Cardiac muscle cell (in vitro differentiated cells and primary cell): Measurements from ENCODE around the gene JADE2. TPM values are rescaled to one million over a fixed set of nuclear protein-coding genes. Genes with fewer than 3 reads are reported as not detected.

Experiments
- DNase-seq, 2 donors: peaks; one replicate each; pipeline versions ENCODE4 v3.0.0 to v3.0.0-alpha.2; 2010 to 2017; ENCODE audit warnings: low read depth in 1 of 2, low spot score in 1 of 2
- H3K27ac ChIP-seq: fragments of 200-600 bp; sonication (generic); 2 replicates; pipeline ENCODE4 v1.5.1; 2016
- H3K27me3 ChIP-seq: fragments of 200-600 bp; sonication (generic); 2 replicates; pipeline ENCODE4 v1.6.0; 2016; ENCODE audit warnings: control low read depth
- H3K36me3 ChIP-seq: fragments of 200-600 bp; sonication (generic); 2 replicates; pipeline ENCODE4 v1.5.1; 2016; ENCODE audit warnings: control low read depth
- H3K4me1 ChIP-seq: fragments of 200-600 bp; sonication (generic); 2 replicates; pipeline ENCODE4 v1.8.1; 2017; ENCODE audit warnings: low read depth, mild to moderate bottlenecking, mixed run types
- H3K4me3 ChIP-seq: fragments of 200-600 bp; sonication (generic); 2 replicates; pipeline ENCODE4 v1.5.1; 2016; ENCODE audit warnings: mild to moderate bottlenecking
- H3K9me3 ChIP-seq: fragments of 200-600 bp; sonication (generic); 2 replicates; pipeline ENCODE4 v1.5.1; 2017; ENCODE audit warnings: low read depth, mild to moderate bottlenecking, control low read depth
- CTCF ChIP-seq: IDR thresholded peaks from 2 replicates; pipeline ENCODE4 v1.5.1; 2012; ENCODE audit warnings: low read depth, mild to moderate bottlenecking, low read length
- polyA plus RNA-seq: library from polyadenylated mRNA; unstranded; fragments of >200 nt; fragmentation: Nextera tagmentation; extraction: Ambion mirVana; gene quantifications from 2 replicates; pipeline ENCODE4 v1.2.1, GENCODE V29; 2016
- total RNA-seq: library from RNA; depleted of rRNA; stranded (reverse); fragments of >200 nt; gene quantifications from 2 replicates; pipeline ENCODE4 v1.2.3, GENCODE V29; 2016

The JADE2 gene
- total and polyA plus RNA-seq, 2 experiments from 2014 or later, result 2.8 to 17.8 TPM

GRCh38 chr5:134559672-134560071 is 34.2 kb downstream of the JADE2 start:
- Histone ChIP-seq H3K36me3 (peaks cover 3% of the 10 kb centered on the region), H3K27ac (no peak overlapping the region), H3K9me3 (no peaks in the 10 kb centered on the region), H3K4me3 (no peak overlapping the region), H3K27me3 (no peaks in the 10 kb centered on the region), H3K4me1 (no peaks in the 10 kb centered on the region)
- no peak for TF ChIP-seq CTCF
- no peak for DNase-seq

GRCh38 chr5:134560698-134561097 is 35.2 kb downstream of the JADE2 start:
- H3K27me3 ChIP-seq, result no peaks in the 10 kb centered on the region
- no peak for DNase-seq
- TF ChIP-seq CTCF, result no peak
- no peak overlapping the region for H3K27ac ChIP-seq
- H3K36me3 ChIP-seq, result peaks cover 5% of the 10 kb centered on the region
- no peaks in the 10 kb centered on the region for H3K9me3 ChIP-seq
- no peak overlapping the region for H3K4me3 ChIP-seq
- no peaks in the 10 kb centered on the region for H3K4me1 ChIP-seq

DNA sequence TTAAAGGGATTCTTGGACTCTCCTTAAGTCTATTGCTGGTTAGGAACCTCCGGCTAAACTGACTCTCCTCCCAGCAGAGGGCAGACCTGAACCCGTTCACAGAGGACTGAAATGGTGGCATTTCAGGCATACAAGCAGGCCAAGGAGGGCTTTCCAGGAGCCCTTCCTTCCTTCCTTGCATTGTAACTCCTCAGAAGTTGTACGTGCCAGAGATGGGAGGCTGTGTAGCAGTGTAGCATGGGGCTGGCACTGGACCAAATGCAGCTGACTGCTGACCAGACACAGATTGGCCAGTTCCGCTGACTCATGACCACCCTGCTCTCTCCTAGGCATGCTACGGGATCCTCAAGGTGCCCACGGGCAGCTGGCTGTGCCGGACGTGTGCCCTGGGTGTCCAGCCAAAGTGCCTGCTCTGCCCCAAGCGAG is 36.4 kb downstream of the JADE2 start:
- TF ChIP-seq CTCF, result peak; percentile 59
- Histone ChIP-seq H3K27ac (no peak overlapping the region), H3K27me3 (no peaks in the 10 kb centered on the region), H3K9me3 (no peaks in the 10 kb centered on the region), H3K36me3 (peaks cover 5% of the 10 kb centered on the region), H3K4me3 (no peak overlapping the region), H3K4me1 (no peaks in the 10 kb centered on the region)
- peak in 1 of 2 donors; percentile 93 for DNase-seq

GRCh38 chr5:134563221-134563620 is 37.8 kb downstream of the JADE2 start:
- H3K36me3 ChIP-seq, result peaks cover 5% of the 10 kb centered on the region
- no peak overlapping the region for H3K4me3 ChIP-seq
- no peaks in the 10 kb centered on the region for H3K4me1 ChIP-seq
- no peaks in the 10 kb centered on the region for H3K27me3 ChIP-seq
- H3K9me3 ChIP-seq, result no peaks in the 10 kb centered on the region
- TF ChIP-seq CTCF, result no peak
- no peak overlapping the region for H3K27ac ChIP-seq
- no peak for DNase-seq

DNA sequence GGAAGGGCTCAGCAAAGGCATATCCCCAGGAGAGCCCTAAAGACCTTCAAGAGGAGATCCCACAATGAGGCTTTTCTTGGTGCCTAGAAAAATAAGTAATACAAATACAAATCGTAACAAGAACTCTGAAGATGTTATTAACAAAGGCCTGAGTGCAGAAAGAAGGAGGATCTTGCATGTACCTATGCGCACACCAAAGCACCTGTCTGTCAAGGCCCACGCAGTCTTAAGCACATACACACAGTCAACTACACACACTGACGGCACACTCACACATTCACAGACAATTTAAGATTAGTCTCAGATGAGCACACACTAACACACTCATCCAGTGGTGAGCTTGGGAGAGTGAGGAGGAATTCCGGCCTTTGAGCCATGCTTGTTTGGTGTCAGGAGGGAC is 38.5 kb downstream of the JADE2 start:
- TF ChIP-seq CTCF, result no peak
- H3K9me3 ChIP-seq, result no peaks in the 10 kb centered on the region

DNA sequence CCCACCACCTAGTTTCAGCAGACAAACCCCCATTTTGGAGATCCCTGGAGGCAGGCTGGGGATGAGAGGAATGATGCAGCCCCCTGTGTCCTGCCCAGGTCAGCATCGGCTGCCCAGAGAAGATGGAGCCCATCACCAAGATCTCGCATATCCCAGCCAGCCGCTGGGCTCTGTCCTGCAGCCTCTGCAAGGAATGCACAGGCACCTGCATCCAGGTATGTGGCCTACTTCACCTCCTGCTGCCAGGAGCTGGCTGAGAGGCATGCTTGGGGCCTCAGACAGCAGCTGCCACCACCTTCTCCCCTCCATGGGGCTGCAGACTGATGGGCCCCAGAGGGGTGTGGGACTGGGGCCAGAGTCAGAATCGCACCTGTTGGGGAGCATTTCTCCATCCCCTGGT is 38.9 kb downstream of the JADE2 start:
- Histone ChIP-seq H3K27me3 (no peaks in the 10 kb centered on the region), H3K9me3 (no peaks in the 10 kb centered on the region), H3K27ac (no peak overlapping the region), H3K4me3 (no peak overlapping the region), H3K4me1 (no peaks in the 10 kb centered on the region), H3K36me3 (peaks cover 5% of the 10 kb centered on the region)
- DNase-seq, result no peak
- no peak for TF ChIP-seq CTCF

More for the DNA sequence above, 38.5 kb downstream of the JADE2 start:
- no peak overlapping the region for H3K27ac ChIP-seq
- H3K36me3 ChIP-seq, result peaks cover 5% of the 10 kb centered on the region
- H3K27me3 ChIP-seq, result no peaks in the 10 kb centered on the region
- no peak overlapping the region for H3K4me3 ChIP-seq
- DNase-seq, result no peak
- no peaks in the 10 kb centered on the region for H3K4me1 ChIP-seq
